Activated gamma-delta T cell treated with anti-CD3 and anti-CD28 coated beads, Interleukin-2, amount 50 U/mL, for 16 hours (primary cell): ENCODE data around the gene MAFB.
"Not testable (repeated sequence)": the region's sequence is repeated elsewhere in the genome, so short reads cannot be mapped to it uniquely, and the experiment has no call there.

ENCODE experiments used
- DNase-seq: peaks from one replicate; pipeline ENCODE4 v3.0.0-alpha.2; 2020; ENCODE audit warnings: low read depth

MAFB gene

GRCh38 chr20:40689100-40689942 lies at the start of gene MAFB:
MAFB (minus strand) TSS chr20:40689236; CDS start chr20:40688850, 386 bp downstream.
- no peak for DNase-seq

GRCh38 chr20:40736468-40736867 lies 47.4 kb upstream of the MAFB start:
- not testable (repeated sequence) for DNase-seq

GRCh38 chr20:40728996-40729395 lies 40.0 kb upstream of the MAFB start:
- no peak for DNase-seq

- no peak for DNase-seq
Observed at GRCh38 chr20:40728470-40728869, 39.4 kb upstream of the MAFB start.

DNA sequence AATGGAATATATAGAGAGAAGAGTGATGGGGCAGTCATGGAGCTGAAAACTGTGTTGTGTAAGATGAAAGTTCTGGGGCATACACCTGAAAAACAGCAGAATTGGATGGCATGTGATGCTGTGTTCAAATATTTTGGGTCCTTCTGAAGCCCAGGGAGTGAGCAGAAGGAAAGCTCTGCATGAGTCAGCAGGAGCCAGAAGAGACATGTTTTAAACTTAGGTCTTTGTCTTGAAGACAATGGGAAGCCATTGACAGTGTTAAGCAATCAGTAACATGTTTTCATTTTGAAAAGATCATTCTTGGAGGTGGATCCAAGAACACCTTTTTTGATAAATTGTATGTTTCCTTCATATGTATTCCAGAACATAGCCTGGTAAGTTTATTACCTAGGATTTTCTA lies 38.9 kb upstream of the MAFB start:
- DNase-seq: no peak

DNA sequence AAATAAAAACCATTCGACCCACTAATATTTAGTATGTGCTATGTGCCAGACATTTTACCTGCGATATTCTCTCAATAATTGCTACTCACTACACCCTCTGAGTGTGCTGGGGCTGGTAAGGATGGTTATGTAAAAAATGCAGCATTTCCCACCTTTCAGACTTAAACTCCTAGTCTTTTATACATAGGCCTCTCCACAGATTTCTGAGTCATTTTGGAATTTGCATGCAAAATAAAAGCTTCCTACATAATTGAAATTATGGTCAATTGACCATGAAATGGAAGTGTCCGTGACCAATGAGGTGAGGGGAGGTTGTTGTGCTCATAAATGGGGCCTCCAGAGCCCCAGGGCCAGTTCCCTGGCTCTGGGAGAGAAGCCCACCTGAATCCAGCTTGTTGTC lies 37.7 kb upstream of the MAFB start:
- no peak for DNase-seq

- no peak for DNase-seq
Observed at GRCh38 chr20:40724566-40724965, 35.5 kb upstream of the MAFB start.

DNA sequence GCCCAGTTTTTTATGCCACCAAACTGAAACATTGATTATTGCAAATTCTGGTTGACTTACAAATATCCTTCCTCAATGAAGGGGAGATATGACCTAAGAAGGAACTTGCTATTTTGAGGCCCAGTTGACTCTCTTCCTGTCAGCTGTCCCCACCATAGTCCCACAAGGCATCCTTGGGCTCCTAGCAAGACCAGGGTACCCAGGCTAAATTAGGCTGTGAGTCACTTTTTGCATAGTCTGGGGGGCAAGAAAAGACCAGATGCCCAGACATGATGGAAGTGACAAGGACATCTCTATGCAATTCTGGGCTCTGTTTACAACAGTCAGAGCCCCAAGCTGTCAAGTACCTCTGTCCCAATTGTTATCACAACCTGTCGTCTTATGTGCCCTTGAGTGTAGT lies 31.8 kb upstream of the MAFB start:
- DNase-seq: no peak

- DNase-seq: no peak
Observed at GRCh38 chr20:40720099-40720498, 31.1 kb upstream of the MAFB start.

- no peak for DNase-seq
Observed at GRCh38 chr20:40718982-40719729, 30.1 kb upstream of the MAFB start.

- no peak for DNase-seq
Observed at GRCh38 chr20:40718214-40718977, 29.4 kb upstream of the MAFB start.

- DNase-seq: no peak
Observed at GRCh38 chr20:40717343-40717865, 28.4 kb upstream of the MAFB start.

GRCh38 chr20:40715491-40715890 lies 26.5 kb upstream of the MAFB start:
- DNase-seq: no peak

DNA sequence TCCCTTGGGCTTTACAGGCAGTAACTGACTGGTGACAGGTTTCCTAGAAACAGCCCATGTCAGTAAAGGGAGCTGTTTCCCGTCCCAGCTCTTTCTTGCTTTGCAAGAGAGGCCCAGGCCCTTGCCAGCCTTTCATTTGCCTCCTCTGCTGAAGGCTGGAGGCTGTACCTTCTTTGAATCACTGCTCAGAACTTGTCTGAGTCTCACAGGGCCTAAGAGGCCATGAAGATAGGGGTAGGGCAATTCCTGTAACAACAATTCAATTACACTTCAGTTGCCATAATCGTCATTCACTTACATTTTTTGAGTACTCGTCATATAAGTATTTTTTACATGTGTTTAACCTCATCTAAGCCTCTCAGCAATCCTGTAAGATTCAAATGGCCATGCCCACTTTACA lies 25.9 kb upstream of the MAFB start:
- DNase-seq: no peak

- DNase-seq: no peak
Observed at GRCh38 chr20:40714109-40714508, 25.1 kb upstream of the MAFB start.

DNA sequence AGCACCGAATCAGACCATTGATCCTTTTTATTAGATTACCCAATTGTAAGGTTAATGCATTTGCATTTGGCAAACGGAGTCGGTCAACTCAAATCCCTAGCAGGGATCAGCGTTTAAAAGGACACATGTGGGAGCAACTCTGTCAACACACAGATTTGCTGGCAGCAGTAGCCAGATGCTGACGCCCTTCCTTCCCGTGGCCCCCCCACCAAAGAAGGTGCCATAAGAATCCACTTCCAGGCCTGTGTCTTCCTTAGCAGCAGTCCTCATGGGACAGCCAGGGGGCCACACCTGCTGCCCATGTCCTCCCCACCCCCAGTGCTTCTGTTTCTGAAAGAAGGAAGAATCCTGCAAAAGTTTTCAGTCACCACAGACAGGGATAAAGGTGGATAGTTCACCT lies 24.5 kb upstream of the MAFB start:
- no peak for DNase-seq

- DNase-seq: no peak
Observed at GRCh38 chr20:40711079-40711478, 22.0 kb upstream of the MAFB start.

GRCh38 chr20:40710603-40711002 lies 21.6 kb upstream of the MAFB start:
- DNase-seq: no peak

DNA sequence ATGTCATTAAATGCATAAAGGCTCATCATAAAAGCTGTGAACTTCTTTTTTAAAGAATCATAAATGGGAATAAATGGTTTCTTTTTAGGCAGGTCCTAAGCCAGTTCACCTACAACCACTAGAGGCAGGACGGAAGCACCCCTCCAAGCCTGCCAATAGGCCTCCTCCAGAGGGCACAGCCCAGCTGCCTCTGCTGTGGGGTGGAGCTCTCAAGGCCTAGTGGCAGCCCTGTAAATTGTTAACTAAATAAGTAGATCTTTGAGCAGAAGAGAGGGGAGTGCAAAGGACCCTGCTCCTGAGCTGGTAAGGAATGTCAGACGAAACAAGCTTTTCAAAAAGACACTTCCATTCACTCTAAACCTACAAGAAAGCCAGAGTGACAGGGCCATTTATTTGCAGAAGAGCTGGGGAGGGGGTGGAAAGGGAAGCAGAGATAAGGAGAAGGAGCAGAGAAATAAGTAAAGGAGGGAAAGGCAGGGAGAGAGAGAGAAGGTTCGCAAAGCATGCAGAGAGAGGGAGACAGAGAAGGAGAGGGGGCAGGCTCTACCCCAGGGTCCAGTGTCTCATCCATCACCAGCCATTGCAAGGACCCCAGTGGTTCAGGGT lies 18.0 kb upstream of the MAFB start:
- no peak for DNase-seq

DNA sequence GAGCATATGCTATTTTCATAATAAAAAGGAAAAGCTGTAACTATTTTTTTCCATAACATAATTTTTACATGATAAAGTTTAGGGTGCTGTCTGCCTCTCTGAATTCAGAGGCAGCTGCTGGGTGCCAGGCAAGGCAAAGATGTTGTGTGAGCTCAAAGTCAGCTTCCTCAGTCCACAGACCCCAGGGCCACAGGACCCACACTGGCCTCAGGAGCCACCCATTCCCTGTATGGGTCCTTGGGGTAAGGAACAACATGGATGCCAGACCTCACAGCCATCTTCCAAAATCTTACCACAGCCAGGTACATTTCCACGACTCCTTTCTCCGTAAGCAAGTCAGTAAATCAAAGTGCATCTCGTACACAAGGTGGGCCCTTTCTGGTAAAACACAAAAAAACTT lies 16.4 kb upstream of the MAFB start:
- DNase-seq: no peak

- DNase-seq: no peak
Observed at GRCh38 chr20:40704828-40705227, 15.8 kb upstream of the MAFB start.

GRCh38 chr20:40703975-40704530 lies 15.0 kb upstream of the MAFB start:
- no peak for DNase-seq
